HepG2 (cell line): ENCODE results near the gene AK3. TPM values are rescaled to one million over a fixed set of nuclear protein-coding genes. Genes with fewer than 3 reads are reported as not detected.

Experiments
- AKAP8 ChIP-seq: sonication (generic); formaldehyde crosslinking; IDR thresholded peaks from 2 replicates; pipeline ENCODE4 v1.5.1; 2020; ENCODE audit warnings: mild to moderate bottlenecking, missing genetic modification reagents
- CEBPG ChIP-seq: IDR thresholded peaks from 2 replicates; pipeline ENCODE4 v1.6.1; 2016
- CEBPZ ChIP-seq: IDR thresholded peaks from 2 replicates; pipeline ENCODE4 v1.6.1; 2012; ENCODE audit warnings: low read length, improper control_type of control experiment
- CHCHD3 ChIP-seq: sonication (generic); formaldehyde crosslinking; IDR thresholded peaks from 2 replicates; pipeline ENCODE4 v1.8.0; 2022; ENCODE audit warnings: mild to moderate bottlenecking, missing genetic modification reagents, moderate library complexity
- DNMT1 ChIP-seq: sonication (generic); formaldehyde crosslinking; IDR thresholded peaks from 2 replicates; pipeline ENCODE4 v1.5.1; 2020; ENCODE audit warnings: mild to moderate bottlenecking, missing genetic modification reagents
- HNRNPK ChIP-seq: fragments of 200-400 bp; formaldehyde crosslinking; IDR thresholded peaks from 2 replicates; pipeline ENCODE4 v1.6.1; 2018; ENCODE audit warnings: low read length, low read depth, moderate library complexity, mild to moderate bottlenecking; ENCODE audit not compliant: poor library complexity, severe bottlenecking
- HNRNPUL1 ChIP-seq: fragments of 200-400 bp; formaldehyde crosslinking; IDR thresholded peaks from 2 replicates; pipeline ENCODE4 v1.6.1; 2017; ENCODE audit warnings: low read depth, mild to moderate bottlenecking, low read length, moderate library complexity
- HOXA3 ChIP-seq: sonication (generic); formaldehyde crosslinking; IDR thresholded peaks from 2 replicates; pipeline ENCODE4 v1.5.0; 2020; ENCODE audit warnings: missing genetic modification reagents
- MAX ChIP-seq: IDR thresholded peaks from 2 replicates; pipeline ENCODE4 v1.6.1; 2012; ENCODE audit warnings: inconsistent platforms
- MAZ ChIP-seq, 2 experiments: sonication (generic) in 1 of 2; formaldehyde crosslinking in 1 of 2; IDR thresholded peaks; 2 replicates each; pipeline versions ENCODE4 v1.5.0 to v1.6.1; 2012 to 2020; ENCODE audit warnings: low read depth in 2 of 2, mild to moderate bottlenecking in 2 of 2, borderline replicate concordance in 1 of 2, improper control_type of control experiment in 1 of 2, low read length in 1 of 2, missing genetic modification reagents in 1 of 2, moderate library complexity in 1 of 2
- MEIS2 ChIP-seq: sonication (generic); formaldehyde crosslinking; IDR thresholded peaks from 2 replicates; pipeline ENCODE4 v1.9.0; 2021; ENCODE audit warnings: mild to moderate bottlenecking, missing genetic modification reagents
- PHB2 ChIP-seq: fragments of 450-650 bp; IDR thresholded peaks from 2 replicates; pipeline ENCODE4 v1.6.1; 2018; ENCODE audit not compliant: partially characterized antibody
- SETDB1 ChIP-seq: sonication (generic); formaldehyde crosslinking; IDR thresholded peaks from 2 replicates; pipeline ENCODE4 v1.5.1; 2020; ENCODE audit warnings: missing genetic modification reagents, mild to moderate bottlenecking, borderline replicate concordance
- TAF15 ChIP-seq: fragments of 200-400 bp; formaldehyde crosslinking; IDR thresholded peaks from one replicate; pipeline ENCODE4 v1.6.1; 2018; ENCODE audit warnings: mild to moderate bottlenecking, low read depth, low read length; ENCODE audit not compliant: poor library complexity, severe bottlenecking
- THAP11 ChIP-seq: IDR thresholded peaks from 2 replicates; pipeline ENCODE4 v1.6.1; 2016; ENCODE audit warnings: missing biosample characterization, missing genetic modification reagents
- THRA ChIP-seq: sonication (generic); formaldehyde crosslinking; IDR thresholded peaks from 2 replicates; pipeline ENCODE4 v1.4.0; 2020; ENCODE audit warnings: missing genetic modification reagents, borderline replicate concordance
- TRIM24 ChIP-seq: sonication (generic); formaldehyde crosslinking; IDR thresholded peaks from 2 replicates; pipeline ENCODE4 v1.8.0; 2022; ENCODE audit warnings: mild to moderate bottlenecking, missing genetic modification reagents
- ZMAT3 ChIP-seq: sonication (generic); formaldehyde crosslinking; conservative IDR thresholded peaks from 2 replicates; pipeline ENCODE4 v1.7.0; 2021; ENCODE audit warnings: missing genetic modification reagents
- ZNF136 ChIP-seq: sonication (generic); formaldehyde crosslinking; IDR thresholded peaks from 2 replicates; pipeline ENCODE4 v1.8.1; 2022; ENCODE audit warnings: low read depth, mild to moderate bottlenecking, moderate library complexity, missing genetic modification reagents
- ZNF605 ChIP-seq: sonication (generic); formaldehyde crosslinking; IDR thresholded peaks from 2 replicates; pipeline ENCODE4 v1.8.0; 2022; ENCODE audit warnings: mild to moderate bottlenecking, missing genetic modification reagents
- ZNF720 ChIP-seq: sonication (generic); formaldehyde crosslinking; IDR thresholded peaks from 2 replicates; pipeline ENCODE4 v1.4.0; 2020; ENCODE audit warnings: missing genetic modification reagents
- ZNF724P ChIP-seq: sonication (generic); formaldehyde crosslinking; IDR thresholded peaks from 2 replicates; pipeline ENCODE4 v1.8.0; 2022; ENCODE audit warnings: missing genetic modification reagents, borderline replicate concordance
- ZNF75D ChIP-seq: sonication (generic); formaldehyde crosslinking; IDR thresholded peaks from 2 replicates; pipeline ENCODE4 v1.8.1; 2023; ENCODE audit warnings: missing genetic modification reagents, mild to moderate bottlenecking, borderline replicate concordance
- ZNF776 ChIP-seq: sonication (generic); formaldehyde crosslinking; IDR thresholded peaks from 2 replicates; pipeline ENCODE4 v1.4.0; 2020; ENCODE audit warnings: mild to moderate bottlenecking, missing genetic modification reagents
- polyA plus RNA-seq, 8 experiments: library from polyadenylated mRNA; depleted of rRNA in 3 of 8; stranded (reverse) in 7 of 8; unstranded in 1 of 8; fragments of >200 nt; fragmentation: Illumina TruSeq in 4 of 8; extraction: Trizol in 4 of 8; gene quantifications; 2 replicates each; pipeline versions ENCODE4 v1.2.1 to v1.2.3, GENCODE V29; 2011 to 2016; ENCODE audit warnings: low read depth in 4 of 8, missing spikeins in 1 of 8, mixed read lengths in 1 of 8; ENCODE audit not compliant: insufficient read depth in 1 of 8
- total RNA-seq, 5 experiments: library from RNA; depleted of rRNA; stranded (reverse); fragments of >200 nt; fragmentation: Illumina TruSeq; extraction: Trizol; gene quantifications; 2 replicates each; pipeline ENCODE4 v1.2.3, GENCODE V29; 2016; ENCODE audit warnings: low read depth in 1 of 5

Gene AK3
- total and polyA plus RNA-seq, 2 of the 13 experiments (the other 11 are each of a cell fraction or from before 2014, with no cell fraction given): 76.8 to 109 TPM

GRCh38 chr9:4679268-4680172, 61.5 kb downstream of the AK3 start, which contains the start of gene CDC37L1 (continued):
- TF ChIP-seq HNRNPK: no peak
- no peak for TF ChIP-seq TRIM24
- peak; percentile 52; the same call in 1 of the 2 replicates for TF ChIP-seq ZNF136 (CRISPR knock-in tag)
- TF ChIP-seq MAX: peak; percentile 77
- peak; percentile 20; the same call in 1 of the 2 replicates for TF ChIP-seq CEBPG (CRISPR knock-in tag)
- TF ChIP-seq ZNF605 (CRISPR knock-in tag): peak; percentile 94
- TF ChIP-seq ZNF75D (CRISPR knock-in tag): no peak
- TF ChIP-seq THAP11: peak; percentile 88
- no peak for TF ChIP-seq SETDB1 (CRISPR knock-in tag)
- peak; percentile 42; the same call in 1 of the 2 replicates for TF ChIP-seq THRA (CRISPR knock-in tag)
- no peak for TF ChIP-seq HNRNPUL1
- TF ChIP-seq CHCHD3 (CRISPR knock-in tag): no peak
- TF ChIP-seq MAZ (IDR thresholded peaks at IDR 0.05; ENCODE audit: borderline replicate concordance, low read depth, low read length): peak; percentile 71
- TF ChIP-seq MAZ (CRISPR knock-in tag; IDR thresholded peaks at IDR 0.05; ENCODE audit: low read depth): peak; percentile 80
- TF ChIP-seq TAF15: peak; percentile 80
- TF ChIP-seq HOXA3 (CRISPR knock-in tag): peak; percentile 94
- TF ChIP-seq ZNF776 (CRISPR knock-in tag): 0 out of 2 replicates have a peak, but pooled peaks have one; percentile 42
- TF ChIP-seq AKAP8: peak; percentile 58; the same call in 1 of the 2 replicates
- TF ChIP-seq ZNF724P (CRISPR knock-in tag): no peak; the same call in 1 of the 2 replicates
- TF ChIP-seq MEIS2 (CRISPR knock-in tag): peak; percentile 80; the same call in 1 of the 2 replicates
- TF ChIP-seq ZNF720: no peak
- 0 out of 2 replicates have a peak, but pooled peaks have one; percentile 61 for TF ChIP-seq DNMT1 (CRISPR knock-in tag)
- TF ChIP-seq ZMAT3: 0 out of 2 replicates have a peak, but pooled peaks have one; percentile 32
- no peak for TF ChIP-seq PHB2
- no peak for TF ChIP-seq CEBPZ
